GM10248 (cell line): ENCODE results near the gene DHX32.
A peak's percentile ranks its signal among the peaks of the same experiment; 100 is the strongest.
"Not testable (repeated sequence)": the region's sequence is repeated elsewhere in the genome, so short reads cannot be mapped to it uniquely, and the experiment has no call there.

ENCODE experiments used
- CTCF ChIA-PET: fragments of 300-600 bp; sonication (Branson Sonifier 250); formaldehyde crosslinking; extraction: SDS; loops from one replicate; lab custom pipeline; 2021; ENCODE audit warnings: antibody characterized with exemption; lab: Yijun Ruan, JAX
- POLR2A ChIA-PET: fragments of 350-650 bp; sonication (Branson Sonifier 250); formaldehyde crosslinking; extraction: SDS; loops from one replicate; lab custom pipeline; 2020; ENCODE audit warnings: antibody characterized with exemption; lab: Yijun Ruan, JAX
- DNase-seq: peaks from one replicate; pipeline ENCODE4 v3.0.0; 2012; ENCODE audit errors: extremely low spot score
- TF ChIP-seq, protein P1 (sequence below): IDR thresholded peaks from 2 replicates; pipeline ENCODE4 v1.5.1; 2012; ENCODE audit warnings: mild to moderate bottlenecking, low read depth; ENCODE audit errors: extremely low read depth, missing control alignments, control extremely low read depth

The DHX32 gene

DNA sequence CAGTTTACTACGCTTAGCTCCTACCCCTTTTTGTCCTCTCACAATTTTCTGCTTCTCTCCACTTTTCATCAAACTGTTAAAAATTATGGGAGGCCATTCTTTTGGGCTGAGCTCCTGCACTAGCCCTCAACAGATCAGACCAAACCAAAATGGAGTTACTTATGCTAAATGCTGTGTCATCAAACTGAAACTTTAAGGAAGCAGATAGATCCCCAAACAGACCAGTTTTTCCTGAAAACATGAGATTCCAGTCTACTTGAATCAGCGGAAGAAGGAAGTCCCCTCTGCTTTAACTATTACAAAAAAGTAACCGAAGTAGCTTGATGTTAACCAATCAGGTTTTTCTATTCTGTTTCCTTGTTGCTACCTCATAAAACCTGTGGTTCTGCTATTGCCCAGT, 35.9 kb upstream of the DHX32 start:
- ChIA-PET POLR2A (no interaction called here), CTCF (no interaction called here)
- TF ChIP-seq, protein P1, sequence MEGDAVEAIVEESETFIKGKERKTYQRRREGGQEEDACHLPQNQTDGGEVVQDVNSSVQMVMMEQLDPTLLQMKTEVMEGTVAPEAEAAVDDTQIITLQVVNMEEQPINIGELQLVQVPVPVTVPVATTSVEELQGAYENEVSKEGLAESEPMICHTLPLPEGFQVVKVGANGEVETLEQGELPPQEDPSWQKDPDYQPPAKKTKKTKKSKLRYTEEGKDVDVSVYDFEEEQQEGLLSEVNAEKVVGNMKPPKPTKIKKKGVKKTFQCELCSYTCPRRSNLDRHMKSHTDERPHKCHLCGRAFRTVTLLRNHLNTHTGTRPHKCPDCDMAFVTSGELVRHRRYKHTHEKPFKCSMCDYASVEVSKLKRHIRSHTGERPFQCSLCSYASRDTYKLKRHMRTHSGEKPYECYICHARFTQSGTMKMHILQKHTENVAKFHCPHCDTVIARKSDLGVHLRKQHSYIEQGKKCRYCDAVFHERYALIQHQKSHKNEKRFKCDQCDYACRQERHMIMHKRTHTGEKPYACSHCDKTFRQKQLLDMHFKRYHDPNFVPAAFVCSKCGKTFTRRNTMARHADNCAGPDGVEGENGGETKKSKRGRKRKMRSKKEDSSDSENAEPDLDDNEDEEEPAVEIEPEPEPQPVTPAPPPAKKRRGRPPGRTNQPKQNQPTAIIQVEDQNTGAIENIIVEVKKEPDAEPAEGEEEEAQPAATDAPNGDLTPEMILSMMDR = no peak
- DNase-seq = no peak

DNA sequence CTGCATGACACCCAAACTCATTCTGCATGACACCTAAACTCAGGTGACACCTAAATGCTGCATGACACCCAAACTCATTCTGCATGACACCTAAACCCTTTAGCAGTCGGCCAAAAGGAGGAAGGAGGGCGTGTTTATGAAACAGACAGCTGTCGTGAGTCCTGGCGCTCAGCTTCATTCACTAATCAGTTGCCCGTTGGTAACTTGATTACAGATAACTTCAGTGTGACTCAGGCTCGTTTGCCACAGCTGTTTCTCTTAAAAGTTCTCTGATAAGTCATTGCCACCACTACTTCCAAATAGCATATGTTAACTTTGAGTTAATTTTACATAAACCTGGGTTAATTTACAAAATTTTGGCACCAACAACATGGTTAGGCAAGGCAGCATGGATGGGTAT, 32.2 kb upstream of the DHX32 start:
- CTCF ChIA-PET, POLR2A ChIA-PET, DNase-seq: not testable (repeated sequence)

DNA sequence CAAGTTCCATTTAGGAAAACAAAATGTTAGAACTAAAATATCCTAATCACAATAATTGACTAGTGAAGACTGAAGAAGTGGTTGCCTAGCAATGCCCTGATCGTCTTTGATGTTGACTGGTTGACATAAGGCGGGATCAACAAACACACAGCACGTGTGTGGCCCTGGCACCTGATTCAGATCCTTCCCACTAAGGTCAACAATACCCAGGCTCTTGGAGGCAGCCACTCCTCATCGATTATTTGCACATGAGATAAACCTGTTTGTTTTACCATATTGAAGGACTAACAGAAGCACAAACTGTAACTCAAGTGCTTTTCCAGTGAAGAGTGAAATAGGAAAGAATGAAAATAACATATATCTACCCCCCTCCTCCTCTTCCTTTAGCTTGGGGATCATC, 30.9 kb upstream of the DHX32 start:
- CTCF ChIA-PET = no interaction called here
- DNase-seq = no peak
- POLR2A ChIA-PET = no interaction called here
- TF ChIP-seq, protein P1 = no peak

DNA sequence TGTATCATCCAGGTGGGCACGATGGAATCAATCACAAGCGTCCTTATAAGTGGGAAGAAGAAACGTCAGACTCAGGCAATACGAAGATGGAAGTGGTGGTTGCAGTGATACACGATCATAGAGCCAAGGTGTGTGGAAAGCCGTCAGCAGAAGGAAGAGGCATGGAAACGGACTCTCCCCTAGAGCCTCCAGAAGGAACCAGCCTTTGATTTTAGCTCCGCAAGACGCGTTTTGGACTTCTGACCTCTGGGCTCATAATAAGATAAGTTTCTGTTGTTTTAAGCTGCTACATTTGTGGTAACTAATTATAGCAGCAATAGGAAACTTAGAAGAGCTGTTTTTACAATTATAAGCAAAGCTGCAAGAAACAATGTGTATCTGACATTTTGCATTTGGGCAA, 30.1 kb upstream of the DHX32 start:
- TF ChIP-seq, protein P1 = no peak
- POLR2A ChIA-PET = no interaction called here
- CTCF ChIA-PET = no interaction called here
- DNase-seq = no peak

DNA sequence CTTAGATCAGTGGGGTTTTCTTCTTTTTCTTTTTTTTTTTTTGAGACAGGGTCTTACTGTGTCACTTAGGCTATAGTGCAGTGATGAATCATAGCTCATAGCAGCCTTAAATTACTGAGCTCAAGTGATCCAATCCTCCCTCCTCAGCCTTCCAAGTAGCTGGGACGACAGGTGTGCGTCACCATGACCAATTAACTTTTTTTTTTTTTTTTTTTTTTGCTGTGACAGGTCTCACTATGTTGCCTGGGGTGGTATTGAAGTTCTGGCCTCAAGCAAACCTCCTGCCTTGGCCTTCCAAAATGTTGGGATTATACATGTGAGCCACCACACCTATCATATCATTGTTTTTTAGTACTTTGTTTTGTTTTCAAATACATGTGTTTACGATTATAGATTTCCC, 28.4 kb upstream of the DHX32 start:
- POLR2A ChIA-PET, DNase-seq, CTCF ChIA-PET: not testable (repeated sequence)

DNA sequence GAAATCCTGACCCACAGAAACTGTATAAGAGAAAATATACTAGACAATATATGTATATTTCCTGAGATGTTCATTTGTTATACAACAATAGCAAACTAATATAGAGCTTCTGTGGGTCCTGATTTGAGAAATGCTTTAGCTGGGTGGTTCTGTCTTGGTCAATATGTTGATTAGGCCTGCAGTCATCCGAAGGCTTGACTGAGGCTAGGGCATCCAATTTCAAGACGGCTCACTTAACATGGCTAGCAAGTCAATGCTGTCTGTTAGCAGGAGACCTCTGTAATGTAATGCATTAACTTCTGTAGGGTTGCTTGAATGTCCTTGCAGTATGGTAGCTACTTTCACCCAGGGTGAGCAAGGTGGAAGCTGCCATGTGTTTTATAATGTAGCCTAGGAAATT, 27.7 kb upstream of the DHX32 start:
- POLR2A ChIA-PET, DNase-seq, CTCF ChIA-PET: not testable (repeated sequence)

DNA sequence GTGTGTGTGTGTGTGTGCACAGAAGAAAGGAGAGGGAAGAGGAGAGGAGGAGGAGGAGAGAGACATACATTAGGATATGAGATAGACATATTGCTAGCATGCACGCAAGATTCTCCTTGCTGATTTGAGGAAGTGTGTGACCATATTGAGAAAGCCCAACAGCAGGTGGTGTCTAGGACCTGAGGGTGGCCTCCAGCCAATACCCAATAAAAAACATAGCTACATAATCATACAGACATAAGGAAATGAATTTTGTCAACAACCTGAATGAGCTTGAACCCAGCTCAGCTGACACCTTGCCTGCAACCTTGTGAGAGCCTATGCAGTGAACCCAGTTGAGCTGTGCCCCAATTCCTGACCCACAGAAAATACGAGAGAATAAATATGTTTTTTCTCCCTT, 26.5 kb upstream of the DHX32 start:
- CTCF ChIA-PET, DNase-seq, POLR2A ChIA-PET: not testable (repeated sequence)

DNA sequence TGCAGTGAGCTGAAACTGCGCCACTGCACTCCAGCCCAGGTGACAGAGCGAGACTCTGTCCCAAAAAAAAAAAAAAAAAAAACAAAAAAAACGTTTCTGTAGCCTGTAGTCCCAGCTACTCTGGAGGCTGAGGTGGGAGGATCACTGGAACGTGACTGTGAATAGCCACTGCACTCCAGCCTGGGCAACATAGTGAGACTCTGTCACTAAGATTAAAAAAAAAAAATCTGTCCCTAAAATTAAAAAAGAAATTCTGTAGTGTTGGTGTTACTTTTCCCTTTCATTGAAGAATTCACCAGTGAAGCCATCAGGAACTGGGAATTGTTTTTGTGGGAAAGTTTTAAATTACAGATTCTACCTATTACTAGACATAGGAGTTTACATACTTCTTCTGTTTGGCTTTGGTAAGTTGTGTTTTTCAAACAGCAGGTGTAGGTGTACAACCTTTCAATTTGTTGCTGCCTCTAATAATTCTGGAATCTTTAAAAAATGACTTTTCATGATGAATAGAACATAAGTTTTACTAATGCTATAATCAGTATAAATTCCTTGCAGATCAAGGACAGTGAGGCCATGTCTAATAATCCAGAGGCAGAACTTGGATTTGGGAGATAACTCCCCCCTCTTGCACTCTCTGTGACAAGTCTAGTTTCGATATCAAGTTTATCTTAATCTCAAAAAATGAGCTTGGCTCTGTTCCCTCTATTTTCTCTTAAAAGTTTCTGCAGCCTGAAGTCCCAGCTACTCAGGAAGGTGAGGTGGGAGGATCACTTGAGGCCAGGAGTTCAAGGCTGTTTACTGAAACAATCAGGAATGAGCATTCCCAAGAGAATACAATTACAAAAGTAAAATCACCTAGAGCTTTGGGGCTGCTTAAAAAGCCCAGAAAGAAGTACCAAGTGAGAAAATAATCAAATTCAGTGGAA, 24.2 kb upstream of the DHX32 start:
- DNase-seq, CTCF ChIA-PET, POLR2A ChIA-PET: not testable (repeated sequence)

DNA sequence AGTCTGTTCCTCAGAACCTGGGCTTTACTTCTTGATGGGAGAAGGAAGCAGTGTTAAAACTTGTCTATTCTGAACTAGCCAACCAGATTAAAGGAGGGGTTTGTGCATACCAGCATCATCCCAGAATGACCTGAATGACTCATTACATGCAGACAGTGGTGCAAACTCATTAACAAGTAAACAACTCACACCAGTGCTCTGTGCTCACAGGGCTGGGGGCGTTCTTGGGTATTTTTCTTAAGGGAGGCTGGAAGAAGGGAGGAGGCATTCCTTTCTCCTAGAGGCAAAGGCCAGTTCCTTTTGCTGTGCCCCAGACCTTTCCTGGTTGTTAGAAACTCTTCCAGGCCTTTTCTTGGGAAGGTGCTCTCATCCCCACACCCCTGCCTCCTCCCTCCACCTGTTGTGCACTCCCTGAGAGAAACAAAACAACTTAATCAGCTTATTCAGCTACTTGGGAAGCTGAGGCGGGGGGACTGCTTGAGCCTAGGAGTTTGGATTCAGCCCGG, 22.1 kb upstream of the DHX32 start:
- CTCF ChIA-PET, POLR2A ChIA-PET, DNase-seq: not testable (repeated sequence)

DNA sequence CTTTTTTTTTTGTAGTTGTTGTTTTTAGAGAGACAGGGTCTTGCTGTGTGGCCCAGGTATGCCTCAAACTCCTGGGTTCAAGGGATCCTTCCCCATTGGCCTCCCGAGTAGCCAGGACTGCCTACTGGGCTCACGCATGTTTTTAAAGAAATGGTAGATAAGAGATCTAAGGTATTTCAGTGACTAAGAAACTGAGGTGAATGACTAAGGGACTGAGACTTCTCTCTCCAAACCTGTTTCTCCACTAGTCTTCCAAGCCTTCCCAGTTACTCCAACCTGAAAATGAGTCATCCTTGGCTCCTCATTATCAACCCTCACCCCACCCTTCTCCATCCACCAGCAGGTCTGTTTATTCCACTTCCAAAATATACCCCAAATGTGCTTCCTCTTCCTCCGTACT, 19.9 kb upstream of the DHX32 start:
- DNase-seq, CTCF ChIA-PET, POLR2A ChIA-PET: not testable (repeated sequence)

DNA sequence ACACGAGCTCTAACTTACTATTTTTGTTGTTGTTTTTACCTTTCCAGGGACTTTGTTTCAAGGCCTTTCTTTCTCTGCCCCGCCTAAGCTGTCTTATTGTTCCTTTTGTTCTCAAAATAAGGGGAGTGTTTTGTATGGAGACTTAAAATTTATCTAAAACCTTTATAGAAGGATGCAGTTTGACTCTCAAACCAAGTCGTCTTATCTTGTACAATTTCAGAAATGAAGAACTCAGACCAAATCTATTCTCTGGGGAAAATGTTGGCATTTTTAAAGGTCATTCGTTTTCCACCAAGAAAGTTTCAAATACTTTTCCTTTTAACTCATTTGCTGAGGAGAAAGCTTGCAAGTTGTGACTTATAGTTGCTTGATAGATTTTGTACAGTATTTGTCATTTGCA, 16.2 kb upstream of the DHX32 start:
- POLR2A ChIA-PET, DNase-seq, CTCF ChIA-PET: not testable (repeated sequence)

DNA sequence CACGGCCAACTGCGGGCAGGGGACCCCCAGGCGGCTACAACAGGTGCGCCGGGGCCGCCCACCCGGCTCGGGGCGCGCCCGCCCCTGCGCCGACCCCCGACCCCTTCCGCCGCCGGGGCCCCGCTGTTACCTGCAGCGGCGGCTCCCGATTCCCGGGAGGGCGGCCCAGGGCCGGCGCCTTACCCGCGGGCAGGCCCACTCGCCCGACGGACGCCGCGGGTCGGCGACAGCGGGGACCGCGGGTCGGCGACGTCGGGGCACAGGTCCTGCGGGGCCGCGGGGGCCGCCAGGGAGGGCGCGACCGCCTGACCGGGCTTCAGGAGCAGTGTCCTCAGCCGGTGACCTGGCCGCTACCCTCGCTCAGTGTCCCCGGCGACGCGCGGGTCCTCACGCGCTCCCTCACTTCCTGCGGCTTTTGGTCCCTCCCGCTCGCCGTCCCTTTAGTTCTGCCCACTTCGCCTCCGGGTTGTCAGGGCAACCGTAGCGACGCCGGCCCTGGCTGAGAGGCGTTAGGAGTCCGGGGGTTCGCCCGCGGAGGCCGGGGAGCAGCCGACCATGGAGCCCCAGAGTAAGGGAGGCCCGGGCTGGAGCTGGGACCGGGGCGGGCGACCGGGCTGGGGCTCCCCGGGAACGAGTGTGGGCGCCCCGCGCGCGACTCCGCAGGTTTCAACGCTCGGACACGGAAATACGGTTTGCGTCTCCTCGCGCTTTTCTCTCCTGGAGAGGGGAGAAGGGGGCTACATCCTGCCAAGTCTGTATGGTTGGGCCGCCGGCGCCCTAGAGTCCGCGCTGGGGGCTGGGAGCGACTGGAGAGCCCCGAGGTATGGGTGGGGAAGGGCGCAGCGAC, 15.2 kb upstream of the DHX32 start, which contains the start of gene FANK1:
Gene FANK1 (plus strand): TSS at position 477 of the 847 bp plus-strand sequence. CDS start 79 bp downstream, at position 556.
- POLR2A ChIA-PET, CTCF ChIA-PET: not testable (repeated sequence)
- DNase-seq = peak; percentile 82

DNA sequence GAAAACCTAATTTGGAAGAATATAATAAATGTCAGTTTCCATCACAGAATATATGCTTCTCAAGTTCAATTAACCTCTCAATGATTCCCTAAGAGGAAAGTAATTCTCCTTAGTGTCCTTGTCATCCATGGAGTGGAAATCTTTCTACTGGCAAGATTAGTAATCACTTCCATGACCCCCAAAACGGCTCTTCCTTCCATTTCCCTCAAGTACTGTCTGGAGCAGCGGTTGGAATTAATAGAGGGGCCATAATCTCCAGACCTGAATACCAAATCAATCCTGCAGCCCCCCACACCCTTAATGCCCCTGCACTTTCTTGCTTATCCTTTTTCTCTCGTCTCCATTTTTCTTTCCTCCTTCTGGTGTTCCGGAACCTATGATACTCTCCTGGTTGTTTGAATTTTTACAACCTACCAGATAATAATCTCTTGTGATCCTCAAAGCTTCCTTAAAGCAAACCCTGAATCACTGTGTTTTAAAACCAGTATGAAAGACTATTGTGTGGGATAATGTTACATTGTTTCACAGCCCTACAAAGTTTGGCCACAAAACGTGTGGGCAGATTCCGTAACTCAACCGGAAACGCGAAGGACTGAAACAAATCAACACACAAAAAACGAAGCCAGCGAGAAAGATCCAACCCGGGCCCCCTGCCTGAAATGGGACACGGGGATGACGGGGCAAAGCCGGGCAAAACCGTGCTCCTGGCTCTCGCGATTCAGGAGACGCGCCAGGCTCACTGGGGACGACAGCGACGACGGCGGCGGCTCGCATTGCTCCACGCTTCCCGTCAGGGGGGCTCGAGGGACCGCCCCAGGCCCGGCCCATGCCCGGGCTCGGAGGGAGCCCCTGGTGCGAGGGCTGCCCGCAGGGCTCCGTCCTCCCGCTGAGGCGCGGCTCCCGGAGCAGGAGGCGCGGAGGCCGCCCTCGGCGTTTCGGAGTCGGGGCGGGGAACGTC, 14.3 kb upstream of the DHX32 start:
- CTCF ChIA-PET, POLR2A ChIA-PET: not testable (repeated sequence)
- peak; percentile 41 for DNase-seq
